Muscle layer of duodenum (tissue), 2 donors: ENCODE measurements around the gene WNT9A.

Experiments
- H3K27ac ChIP-seq: one replicate; pipeline ENCODE4 v1.7.0; 2013; ENCODE audit warnings: mild to moderate bottlenecking, low read length
- H3K27me3 ChIP-seq: one replicate; pipeline ENCODE4 v1.7.0; 2013; ENCODE audit warnings: low read depth, mild to moderate bottlenecking, control low read depth, low read length
- H3K36me3 ChIP-seq, 2 donors: one replicate each; pipeline ENCODE4 v1.7.0; 2013; ENCODE audit warnings: low read length in 2 of 2, control low read depth in 1 of 2, mild to moderate bottlenecking in 1 of 2; ENCODE audit not compliant: insufficient read depth in 2 of 2, control insufficient read depth in 1 of 2
- H3K4me1 ChIP-seq, 2 donors: one replicate each; pipeline ENCODE4 v1.7.0; 2013; ENCODE audit warnings: low read length in 2 of 2, mild to moderate bottlenecking in 2 of 2, control low read depth in 1 of 2, moderate library complexity in 1 of 2; ENCODE audit not compliant: insufficient read depth in 2 of 2, control insufficient read depth in 1 of 2
- H3K4me3 ChIP-seq, 2 donors: one replicate each; pipeline ENCODE4 v1.7.0; 2013; ENCODE audit warnings: low read length in 2 of 2, low read depth in 1 of 2, mild to moderate bottlenecking in 1 of 2
- H3K9me3 ChIP-seq, 2 donors: one replicate each; pipeline ENCODE4 v1.7.0; 2013; ENCODE audit warnings: low read length in 2 of 2, control low read depth in 1 of 2, mild to moderate bottlenecking in 1 of 2; ENCODE audit not compliant: control insufficient read depth in 1 of 2
- donor health status: healthy.

Gene WNT9A

DNA sequence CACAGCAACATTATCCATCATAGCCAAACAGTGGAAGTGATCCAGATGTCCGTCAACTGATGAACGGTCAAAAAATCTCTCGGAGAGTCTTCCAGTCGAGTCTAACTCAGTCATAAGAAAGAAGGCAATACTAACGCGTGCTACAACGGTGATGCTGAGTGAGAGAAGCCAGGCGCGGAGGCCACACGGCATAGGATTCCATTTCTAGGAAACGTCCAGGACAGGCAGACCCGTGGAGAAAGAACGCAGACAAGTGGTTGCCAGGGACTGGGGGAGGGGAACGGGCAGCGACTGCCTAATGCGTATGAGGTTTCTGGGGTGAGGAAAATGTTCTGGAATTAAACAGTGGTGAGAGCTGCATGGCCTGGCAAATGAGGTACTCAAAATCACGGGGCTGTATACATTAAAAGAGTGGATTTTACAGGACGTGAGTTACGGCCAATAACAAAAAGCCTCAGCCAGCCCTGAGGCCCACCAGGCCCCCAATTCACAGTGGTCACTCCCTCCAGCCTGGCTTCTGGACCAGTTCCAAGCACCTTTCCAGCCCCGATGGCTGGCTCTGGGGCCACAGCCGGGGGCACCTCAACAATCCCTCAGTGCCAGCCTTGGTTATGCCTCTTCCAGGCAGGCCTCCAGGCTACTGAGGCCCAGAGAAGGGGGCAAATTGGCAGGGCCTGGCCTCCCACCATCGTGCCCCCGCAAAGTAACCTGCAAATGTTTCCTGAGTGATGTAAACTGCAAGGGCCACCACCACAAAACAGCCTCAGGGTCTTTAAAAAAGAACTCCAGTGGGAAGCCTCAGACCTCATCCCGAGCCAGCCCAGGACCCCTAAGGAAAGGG is 3.4 kb downstream of the WNT9A start:
- H3K9me3 ChIP-seq = no peaks in the 10 kb centered on the region
- H3K4me1 ChIP-seq = peaks cover 0 to 71% of the 10 kb centered on the region in 2 donors
- peaks cover 8% of the 10 kb centered on the region for H3K27me3 ChIP-seq
- no peaks in the 10 kb centered on the region for H3K36me3 ChIP-seq
- H3K27ac ChIP-seq = peak overlapping the region; percentile 83
- H3K4me3 ChIP-seq = peak overlapping the region; percentile 42 to 76

DNA sequence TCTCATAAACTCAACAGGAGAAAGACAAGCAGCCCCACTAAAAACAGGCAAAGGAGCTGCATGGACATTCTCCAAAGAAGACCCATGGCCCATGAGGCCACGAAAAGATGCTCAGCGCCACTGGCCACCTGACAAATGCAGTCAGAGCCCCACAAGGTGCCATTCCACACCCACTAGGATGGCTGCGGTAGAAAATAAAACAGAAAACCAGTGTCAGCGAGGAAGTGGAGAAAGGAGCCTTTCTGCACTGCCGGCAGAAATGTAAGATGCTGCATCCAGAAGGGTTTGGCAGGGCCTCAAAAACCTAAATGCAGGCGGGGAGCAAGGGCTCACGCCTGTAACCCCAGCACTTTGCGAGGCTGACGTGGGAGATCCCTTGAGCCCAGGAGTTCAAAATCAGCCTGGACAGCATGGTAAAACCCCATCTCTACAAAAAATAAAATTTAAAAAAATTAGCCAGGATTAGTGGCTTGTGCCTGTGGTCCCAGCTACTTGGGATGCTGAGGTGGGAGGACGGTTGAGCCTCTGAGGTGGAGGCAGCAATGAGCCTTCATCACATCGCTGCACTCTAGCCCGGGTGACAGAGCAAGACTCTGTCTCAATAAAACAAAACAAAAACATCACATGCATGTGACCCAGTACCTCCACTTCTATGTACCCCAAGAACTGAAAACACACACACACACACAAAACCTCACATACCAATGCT is 4.2 kb downstream of the WNT9A start:
- Histone ChIP-seq H3K36me3 (no peaks in the 10 kb centered on the region), H3K27me3 (peaks cover under 1% of the 10 kb centered on the region), H3K4me1 (peaks cover 0 to 69% of the 10 kb centered on the region in 2 donors), H3K27ac (peak overlapping the region; percentile 83), H3K4me3 (peak overlapping the region; percentile 42 to 52), H3K9me3 (no peaks in the 10 kb centered on the region)

DNA sequence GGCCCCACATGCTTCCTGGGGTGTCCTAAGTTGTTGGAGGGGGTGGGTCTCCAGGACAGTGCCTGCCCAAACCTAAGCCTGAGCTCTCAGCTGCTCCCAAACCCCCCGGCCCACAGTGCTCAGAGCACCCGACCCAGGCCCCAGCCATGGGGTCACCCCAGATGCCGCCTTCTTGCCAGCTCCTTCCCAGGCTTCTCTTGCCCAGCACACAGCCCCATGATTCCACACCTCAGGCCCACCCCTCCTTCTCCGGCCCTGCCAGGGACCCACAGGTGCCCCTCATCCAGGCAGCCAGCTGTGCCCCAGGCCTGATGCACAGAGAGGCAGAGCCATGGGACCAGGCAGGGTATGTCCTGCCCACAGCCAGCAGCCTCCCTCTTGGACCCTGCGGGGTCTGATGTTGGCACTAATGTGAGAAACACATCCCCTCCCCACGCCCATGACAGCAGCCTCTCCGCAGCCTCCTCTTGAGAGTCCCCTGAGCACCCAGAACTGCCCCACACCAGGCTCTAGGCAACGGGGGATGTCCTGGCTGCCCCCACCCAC is 4.9 kb downstream of the WNT9A start:
- H3K4me1 ChIP-seq = peaks cover 0 to 64% of the 10 kb centered on the region in 2 donors
- H3K36me3 ChIP-seq = no peaks in the 10 kb centered on the region
- no peaks in the 10 kb centered on the region for H3K27me3 ChIP-seq

GRCh38 chr1:227942021-227942715 is 5.6 kb downstream of the WNT9A start:
- no peak overlapping the region for H3K27ac ChIP-seq

More for the DNA sequence above, 4.9 kb downstream of the WNT9A start:
- Histone ChIP-seq H3K9me3 (no peaks in the 10 kb centered on the region), H3K27ac (peak overlapping the region; percentile 83), H3K4me3 (peak overlapping the region; percentile 42 to 52)

DNA sequence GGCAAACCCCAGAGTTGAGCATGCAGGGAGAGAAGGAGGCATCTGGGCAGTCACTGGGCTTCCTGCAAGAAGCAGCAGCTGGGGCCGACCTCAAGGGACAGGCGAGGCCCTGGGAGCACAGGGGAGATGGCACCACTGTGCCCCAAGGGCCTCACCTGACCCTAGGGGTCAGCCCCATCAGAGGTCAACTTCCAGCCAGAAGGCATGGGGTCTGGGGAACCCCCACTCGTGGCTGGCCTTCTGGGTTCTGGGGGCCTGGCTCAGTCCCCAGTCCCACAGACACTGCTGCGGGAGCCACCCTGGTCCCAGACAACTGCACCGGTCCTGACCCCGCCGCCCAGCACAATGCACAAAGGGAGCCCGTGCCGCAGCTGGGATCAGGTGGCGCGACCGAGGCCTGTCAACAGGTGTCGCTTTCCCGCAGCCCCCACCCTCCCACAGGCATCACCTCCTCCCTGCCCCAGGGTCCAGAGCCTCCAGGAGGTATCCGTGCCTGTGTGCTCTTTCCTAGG is 6.2 kb downstream of the WNT9A start:
- H3K27me3 ChIP-seq = no peaks in the 10 kb centered on the region
- H3K4me1 ChIP-seq = peaks cover 0 to 58% of the 10 kb centered on the region in 2 donors
- H3K4me3 ChIP-seq = peak overlapping the region in 1 of 2 donors; percentile 45

More at GRCh38 chr1:227942021-227942715, 5.6 kb downstream of the WNT9A start:
- no peaks in the 10 kb centered on the region for H3K9me3 ChIP-seq
- H3K4me3 ChIP-seq = peak overlapping the region in 1 of 2 donors; percentile 45
- H3K27me3 ChIP-seq = no peaks in the 10 kb centered on the region
- no peaks in the 10 kb centered on the region for H3K36me3 ChIP-seq
- peaks cover 0 to 63% of the 10 kb centered on the region in 2 donors for H3K4me1 ChIP-seq

DNA sequence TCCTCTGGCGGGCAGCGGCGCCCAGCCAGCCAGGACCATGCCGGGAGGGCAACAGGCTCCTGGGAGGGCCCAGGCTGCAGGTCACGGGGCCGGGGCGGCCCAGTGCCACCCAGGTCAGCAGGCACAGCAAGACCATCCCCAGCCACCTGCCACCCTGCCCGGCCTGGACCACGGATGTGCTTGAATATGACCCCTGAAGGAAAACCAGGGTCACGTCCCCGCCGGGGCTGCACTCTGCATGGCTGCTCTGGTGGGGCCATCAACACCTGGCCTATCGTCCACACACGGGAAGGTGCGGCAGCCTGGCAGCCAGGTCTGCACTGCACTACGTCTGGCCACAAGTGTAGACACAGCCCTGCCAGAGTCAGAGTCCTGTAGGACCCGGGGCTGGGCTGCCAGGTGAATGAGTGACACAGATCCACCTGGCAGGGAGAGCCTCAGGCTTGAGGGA is 6.9 kb downstream of the WNT9A start:
- H3K4me3 ChIP-seq = peak overlapping the region in 1 of 2 donors; percentile 17
- H3K4me1 ChIP-seq = peaks cover 0 to 52% of the 10 kb centered on the region in 2 donors
- no peaks in the 10 kb centered on the region for H3K36me3 ChIP-seq
- no peaks in the 10 kb centered on the region for H3K27me3 ChIP-seq
- no peak overlapping the region for H3K27ac ChIP-seq
- H3K9me3 ChIP-seq = no peaks in the 10 kb centered on the region

More for the DNA sequence above, 6.2 kb downstream of the WNT9A start:
- Histone ChIP-seq H3K9me3 (no peaks in the 10 kb centered on the region), H3K27ac (no peak overlapping the region), H3K36me3 (no peaks in the 10 kb centered on the region)

- Histone ChIP-seq H3K4me1 (peaks cover 0 to 45% of the 10 kb centered on the region in 2 donors), H3K9me3 (no peaks in the 10 kb centered on the region), H3K36me3 (no peaks in the 10 kb centered on the region), H3K27ac (no peak overlapping the region), H3K4me3 (peak overlapping the region in 1 of 2 donors; percentile 22), H3K27me3 (no peaks in the 10 kb centered on the region)
Observed at GRCh38 chr1:227939791-227940771, 7.7 kb downstream of the WNT9A start.

- peak overlapping the region in 1 of 2 donors; percentile 22 for H3K4me3 ChIP-seq
Observed at GRCh38 chr1:227938911-227939790, 8.6 kb downstream of the WNT9A start.

GRCh38 chr1:227938276-227938675 is 9.5 kb downstream of the WNT9A start:
- Histone ChIP-seq H3K36me3 (no peaks in the 10 kb centered on the region), H3K27me3 (no peaks in the 10 kb centered on the region), H3K4me3 (no peak overlapping the region), H3K27ac (no peak overlapping the region), H3K9me3 (no peaks in the 10 kb centered on the region), H3K4me1 (peaks cover 0 to 34% of the 10 kb centered on the region in 2 donors)

More at GRCh38 chr1:227938911-227939790, 8.6 kb downstream of the WNT9A start:
- H3K9me3 ChIP-seq = no peaks in the 10 kb centered on the region
- no peaks in the 10 kb centered on the region for H3K27me3 ChIP-seq
- no peaks in the 10 kb centered on the region for H3K36me3 ChIP-seq
- H3K4me1 ChIP-seq = peaks cover 0 to 38% of the 10 kb centered on the region in 2 donors
- H3K27ac ChIP-seq = no peak overlapping the region
